K562 (cell line): ENCODE measurements around the gene ATF1. TPM values are rescaled to one million over a fixed set of nuclear protein-coding genes. Genes with fewer than 3 reads are reported as not detected.

ENCODE experiments used
- ATAC-seq: fragments of 200-7000 bp; cut with Tn5 transposase; 3 replicates; pipeline ENCODE4 v1.9.1; 2020; ENCODE audit warnings: moderate library complexity
- BruUV-seq: library from RNA; stranded (reverse); fragments of 400-500 nt; replicated peaks from 2 replicates; lab custom pipeline; 2021; lab: Mats Ljungman, UMichigan
- CTCF ChIA-PET: fragments of 300-600 bp; formaldehyde crosslinking; extraction: SDS; loops from one replicate; lab custom pipeline; 2021; ENCODE audit warnings: low intra/inter-chr PET ratio; lab: Yijun Ruan, JAX
- POLR2A ChIA-PET: fragments of 300-600, 350-650 bp; sonication (Branson Sonifier 250); formaldehyde crosslinking; extraction: SDS; loops from one replicate; lab custom pipeline; 2021; ENCODE audit warnings: antibody characterized with exemption, inconsistent platforms; lab: Yijun Ruan, JAX
- DNase-seq, 4 experiments: peaks; one replicate each; pipeline versions ENCODE4 v3.0.0 to v3.0.0-alpha.2; 2011 to 2018; ENCODE audit warnings: low spot score in 3 of 4, mixed read lengths in 3 of 4; ENCODE audit errors: extremely low read depth in 1 of 4
- FAIRE-seq: peaks from 2 replicates; lab custom pipeline; 2011; peaks lifted over from hg19 to GRCh38; lab: Jason Lieb, UNC
- H2AFZ ChIP-seq: 2 replicates; pipeline ENCODE4 v1.6.0; 2011; ENCODE audit warnings: low read depth, low read length, control low read depth, inconsistent platforms
- H3K27ac ChIP-seq: fragments of 200-600 bp; 3 replicates; pipeline ENCODE4 v1.8.0; 2011; ENCODE audit warnings: low read depth, mild to moderate bottlenecking, control low read depth, inconsistent platforms, low read length, moderate library complexity, mixed read lengths; ENCODE audit errors: extremely low read depth
- H3K27me3 ChIP-seq, 2 experiments: fragments of 300-600 bp in 1 of 2; 2 replicates in 1 of 2; 3 replicates in 1 of 2; pipeline versions ENCODE4 v1.6.0 to v1.8.0; 2011; ENCODE audit warnings: inconsistent platforms in 2 of 2, low read length in 2 of 2, mild to moderate bottlenecking in 1 of 2, mixed read lengths in 1 of 2, moderate library complexity in 1 of 2; ENCODE audit not compliant: control insufficient read depth in 2 of 2, insufficient read depth in 2 of 2
- H3K36me3 ChIP-seq: fragments of 300-600 bp; 3 replicates; pipeline ENCODE4 v1.8.0; 2011; ENCODE audit warnings: mild to moderate bottlenecking, low read length, inconsistent platforms; ENCODE audit not compliant: control insufficient read depth, insufficient read depth
- H3K4me1 ChIP-seq, 2 experiments: fragments of 200-600 bp in 1 of 2; replicated peaks in 1 of 2; 2 replicates in 1 of 2; 3 replicates in 1 of 2; pipeline versions ENCODE4 v1.5.1 to v1.8.0; 2011; ENCODE audit warnings: inconsistent platforms in 2 of 2, low read length in 2 of 2, mild to moderate bottlenecking in 1 of 2, mixed read lengths in 1 of 2, moderate library complexity in 1 of 2; ENCODE audit not compliant: control insufficient read depth in 2 of 2, insufficient read depth in 2 of 2
- H3K4me2 ChIP-seq: 2 replicates; pipeline ENCODE4 v1.6.1; 2011; ENCODE audit warnings: low read length, control low read depth, inconsistent platforms, mixed read lengths; ENCODE audit not compliant: insufficient read depth
- H3K4me3 ChIP-seq: fragments of 200-600 bp; sonication (generic), shearing (Covaris generic); 2 replicates; pipeline ENCODE4 v1.5.1; 2016; ENCODE audit warnings: control low read depth, inconsistent platforms
- H3K79me2 ChIP-seq: fragments of 200-600 bp; 3 replicates; pipeline ENCODE4 v1.8.0; 2011; ENCODE audit warnings: low read length, inconsistent platforms; ENCODE audit not compliant: control insufficient read depth, insufficient read depth
- H3K9ac ChIP-seq, 2 experiments: 2 replicates each; pipeline versions ENCODE4 v1.6.0 to v1.6.1; 2011; ENCODE audit warnings: low read depth in 2 of 2, low read length in 2 of 2, control low read depth in 1 of 2, inconsistent platforms in 1 of 2, mild to moderate bottlenecking in 1 of 2, mixed read lengths in 1 of 2; ENCODE audit not compliant: insufficient read depth in 1 of 2
- H3K9me1 ChIP-seq: one replicate; pipeline ENCODE4 v1.6.0; 2011; ENCODE audit warnings: inconsistent platforms, mild to moderate bottlenecking, low read length, moderate library complexity; ENCODE audit not compliant: control insufficient read depth, insufficient read depth
- H3K9me3 ChIP-seq: replicated peaks from 2 replicates; pipeline ENCODE4 v1.5.1; 2011; ENCODE audit warnings: low read depth, low read length, inconsistent platforms; ENCODE audit not compliant: control insufficient read depth, insufficient read depth
- H4K20me1 ChIP-seq: replicated peaks from 2 replicates; pipeline ENCODE4 v1.6.1; 2011; ENCODE audit warnings: low read length, inconsistent platforms, mixed read lengths; ENCODE audit not compliant: control insufficient read depth, insufficient read depth
- ASH1L ChIP-seq: fragments of 450-650 bp; IDR thresholded peaks from 2 replicates; pipeline ENCODE4 v1.6.1; 2018; ENCODE audit warnings: borderline replicate concordance, mild to moderate bottlenecking, low read depth; ENCODE audit not compliant: partially characterized antibody
- KDM1A ChIP-seq, 2 experiments: fragments of 450-650 bp; IDR thresholded peaks; 2 replicates each; pipeline ENCODE4 v1.6.1; 2016; ENCODE audit warnings: mild to moderate bottlenecking in 2 of 2
- LEF1 ChIP-seq: fragments of 450-650 bp; IDR thresholded peaks from 2 replicates; pipeline ENCODE4 v1.6.1; 2016; ENCODE audit warnings: mild to moderate bottlenecking
- NCOA4 ChIP-seq: fragments of 450-650 bp; IDR thresholded peaks from 2 replicates; pipeline ENCODE4 v1.6.1; 2018; ENCODE audit warnings: mild to moderate bottlenecking; ENCODE audit not compliant: partially characterized antibody
- POLR2A ChIP-seq: fragments of 450-650 bp; conservative IDR thresholded peaks from 2 replicates; pipeline ENCODE4 v1.6.1; 2016
- RBM15 ChIP-seq: fragments of 200-400 bp; formaldehyde crosslinking; IDR thresholded peaks from 2 replicates; pipeline ENCODE4 v1.6.1; 2018; ENCODE audit warnings: mild to moderate bottlenecking, low read length, moderate library complexity; ENCODE audit not compliant: insufficient read depth
- RBM25 ChIP-seq: fragments of 200-400 bp; formaldehyde crosslinking; IDR thresholded peaks from 2 replicates; pipeline ENCODE4 v1.6.1; 2018; ENCODE audit warnings: low read length, low read depth, moderate library complexity; ENCODE audit not compliant: severe bottlenecking
- ZNF146 ChIP-seq: IDR thresholded peaks from one replicate; pipeline ENCODE4 v1.6.1; 2018; ENCODE audit warnings: missing compliant biosample characterization; ENCODE audit not compliant: unreplicated experiment
- WGBS: fragments of 100-300 bp; shearing (Covaris generic); methylation state at CpG from one replicate; pipeline ENCODE4 v1.1.6; 2016; ENCODE audit warnings: low coverage, mixed read lengths; ENCODE audit not compliant: insufficient coverage; ENCODE audit errors: missing lambda C conversion rate; 5-methylcytosine and 5-hydroxymethylcytosine counted together
- in situ Hi-C: fragments of 300-500 bp; cut with MboI; formaldehyde crosslinking; loops from 4 replicates; pipeline ENCODE4 v1.15.0; 2018; ENCODE audit warnings: inconsistent platforms, mixed read lengths
- intact Hi-C: fragments of 100-400 bp; cut with micrococcal nuclease; formaldehyde crosslinking; loops from 2 replicates; pipeline ENCODE4 v1.14.2; 2022
- polyA plus RNA-seq, 8 experiments: library from polyadenylated mRNA; depleted of rRNA in 4 of 8; stranded (reverse) in 5 of 8; unstranded in 3 of 8; fragments of >200 nt; fragmentation: Nextera tagmentation in 2 of 8; fragmentation: Illumina TruSeq in 1 of 8; extraction: Ambion mirVana in 2 of 8; extraction: Trizol in 1 of 8; gene quantifications; 2 replicates each; pipeline versions ENCODE4 v1.2.1 to v1.2.3, GENCODE V29; 2011 to 2014; ENCODE audit warnings: inconsistent platforms in 1 of 8, missing spikeins in 1 of 8
- total RNA-seq, 7 experiments: library from RNA; depleted of rRNA in 6 of 7; stranded (reverse); fragments of >200 nt in 6 of 7; fragmentation: Illumina TruSeq in 2 of 7; extraction: Trizol in 2 of 7; gene quantifications; 2 replicates each; pipeline versions ENCODE4 v1.2.1 to v1.2.3, GENCODE V29; 2011 to 2021; ENCODE audit warnings: low replicate concordance in 1 of 7
- TF ChIP-seq, protein P1 (sequence below): sonication (generic); formaldehyde crosslinking; IDR thresholded peaks from 2 replicates; pipeline ENCODE4 v1.8.1; 2023; ENCODE audit warnings: mild to moderate bottlenecking, missing genetic modification reagents
- TF ChIP-seq, protein P2 (sequence below): fragments of 450-650 bp; formaldehyde crosslinking; IDR thresholded peaks from 2 replicates; pipeline ENCODE4 v1.4.0; 2020; ENCODE audit warnings: mild to moderate bottlenecking, moderate library complexity
- TF ChIP-seq, protein P3 (sequence below), 2 experiments: fragments of 450-650 bp; IDR thresholded peaks; 2 replicates each; pipeline ENCODE4 v1.6.1; 2016; ENCODE audit warnings: mild to moderate bottlenecking in 2 of 2, borderline replicate concordance in 1 of 2, low read depth in 1 of 2, moderate library complexity in 1 of 2

Gene ATF1
- total and polyA plus RNA-seq, 9 of the 15 experiments (the other 6 are each of a cell fraction or from before 2014, with no cell fraction given) = 19.8 to 83.5 (median 51.4) TPM

DNA sequence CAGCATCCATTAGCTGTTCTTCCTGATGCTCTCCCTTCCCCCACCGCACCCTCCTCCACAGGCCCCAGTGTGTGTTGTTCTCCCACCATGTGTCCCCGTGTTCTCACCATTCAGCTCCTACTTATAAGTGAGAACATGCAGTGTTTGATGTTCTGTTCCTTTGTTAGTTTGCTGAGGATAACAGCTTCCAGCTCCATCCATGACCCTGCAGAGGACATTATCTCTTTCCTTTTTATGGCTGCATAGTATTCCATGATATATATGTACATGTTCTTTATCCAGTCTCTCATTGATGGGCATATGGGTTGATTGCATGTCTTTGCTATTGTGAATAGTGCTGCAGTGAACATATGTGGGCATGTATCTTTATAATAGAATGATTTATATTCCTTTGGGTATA lies 9.0 kb downstream of the ATF1 start:
- Histone ChIP-seq H3K4me3 (no peak overlapping the region), H2AFZ (no peak overlapping the region), H3K36me3 (peaks cover 34% of the 10 kb centered on the region; the same call in 2 of the 3 replicates), H3K9me3 (no peaks in the 10 kb centered on the region), H3K9me1 (no peaks in the 10 kb centered on the region), H3K27me3 (no peaks in the 10 kb centered on the region), H4K20me1 (no peaks in the 10 kb centered on the region), H3K4me1 (peaks cover 6% of the 10 kb centered on the region in 2 experiments), H3K27ac (no peak overlapping the region), H3K9ac (no peak overlapping the region), H3K79me2 (peaks cover 96% of the 10 kb centered on the region), H3K4me2 (no peak overlapping the region)
- intact Hi-C loops (no loop called here), in situ Hi-C loops (no loop called here)
- no TSS peak for BruUV-seq
- CTCF ChIA-PET = no interaction called here
- DNase-seq (no peak), ATAC-seq (no peak), FAIRE-seq (peak; percentile 70)
- POLR2A ChIA-PET = no interaction called here
- WGBS = 94% methylated on average over 2 of the region's 2 CpGs
- TF ChIP-seq NCOA4 = no peak
- TF ChIP-seq RBM25 = peak; percentile 37
- TF ChIP-seq, protein P1, sequence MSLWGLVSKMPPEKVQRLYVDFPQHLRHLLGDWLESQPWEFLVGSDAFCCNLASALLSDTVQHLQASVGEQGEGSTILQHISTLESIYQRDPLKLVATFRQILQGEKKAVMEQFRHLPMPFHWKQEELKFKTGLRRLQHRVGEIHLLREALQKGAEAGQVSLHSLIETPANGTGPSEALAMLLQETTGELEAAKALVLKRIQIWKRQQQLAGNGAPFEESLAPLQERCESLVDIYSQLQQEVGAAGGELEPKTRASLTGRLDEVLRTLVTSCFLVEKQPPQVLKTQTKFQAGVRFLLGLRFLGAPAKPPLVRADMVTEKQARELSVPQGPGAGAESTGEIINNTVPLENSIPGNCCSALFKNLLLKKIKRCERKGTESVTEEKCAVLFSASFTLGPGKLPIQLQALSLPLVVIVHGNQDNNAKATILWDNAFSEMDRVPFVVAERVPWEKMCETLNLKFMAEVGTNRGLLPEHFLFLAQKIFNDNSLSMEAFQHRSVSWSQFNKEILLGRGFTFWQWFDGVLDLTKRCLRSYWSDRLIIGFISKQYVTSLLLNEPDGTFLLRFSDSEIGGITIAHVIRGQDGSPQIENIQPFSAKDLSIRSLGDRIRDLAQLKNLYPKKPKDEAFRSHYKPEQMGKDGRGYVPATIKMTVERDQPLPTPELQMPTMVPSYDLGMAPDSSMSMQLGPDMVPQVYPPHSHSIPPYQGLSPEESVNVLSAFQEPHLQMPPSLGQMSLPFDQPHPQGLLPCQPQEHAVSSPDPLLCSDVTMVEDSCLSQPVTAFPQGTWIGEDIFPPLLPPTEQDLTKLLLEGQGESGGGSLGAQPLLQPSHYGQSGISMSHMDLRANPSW = no peak
- no peak for TF ChIP-seq ASH1L
- TF ChIP-seq, protein P2, sequence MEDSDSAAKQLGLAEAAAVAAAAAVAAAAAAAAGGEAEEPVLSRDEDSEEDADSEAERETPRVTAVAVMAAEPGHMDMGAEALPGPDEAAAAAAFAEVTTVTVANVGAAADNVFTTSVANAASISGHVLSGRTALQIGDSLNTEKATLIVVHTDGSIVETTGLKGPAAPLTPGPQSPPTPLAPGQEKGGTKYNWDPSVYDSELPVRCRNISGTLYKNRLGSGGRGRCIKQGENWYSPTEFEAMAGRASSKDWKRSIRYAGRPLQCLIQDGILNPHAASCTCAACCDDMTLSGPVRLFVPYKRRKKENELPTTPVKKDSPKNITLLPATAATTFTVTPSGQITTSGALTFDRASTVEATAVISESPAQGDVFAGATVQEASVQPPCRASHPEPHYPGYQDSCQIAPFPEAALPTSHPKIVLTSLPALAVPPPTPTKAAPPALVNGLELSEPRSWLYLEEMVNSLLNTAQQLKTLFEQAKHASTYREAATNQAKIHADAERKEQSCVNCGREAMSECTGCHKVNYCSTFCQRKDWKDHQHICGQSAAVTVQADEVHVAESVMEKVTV = no peak
- no peak for TF ChIP-seq RBM15
- TF ChIP-seq, protein P3, sequence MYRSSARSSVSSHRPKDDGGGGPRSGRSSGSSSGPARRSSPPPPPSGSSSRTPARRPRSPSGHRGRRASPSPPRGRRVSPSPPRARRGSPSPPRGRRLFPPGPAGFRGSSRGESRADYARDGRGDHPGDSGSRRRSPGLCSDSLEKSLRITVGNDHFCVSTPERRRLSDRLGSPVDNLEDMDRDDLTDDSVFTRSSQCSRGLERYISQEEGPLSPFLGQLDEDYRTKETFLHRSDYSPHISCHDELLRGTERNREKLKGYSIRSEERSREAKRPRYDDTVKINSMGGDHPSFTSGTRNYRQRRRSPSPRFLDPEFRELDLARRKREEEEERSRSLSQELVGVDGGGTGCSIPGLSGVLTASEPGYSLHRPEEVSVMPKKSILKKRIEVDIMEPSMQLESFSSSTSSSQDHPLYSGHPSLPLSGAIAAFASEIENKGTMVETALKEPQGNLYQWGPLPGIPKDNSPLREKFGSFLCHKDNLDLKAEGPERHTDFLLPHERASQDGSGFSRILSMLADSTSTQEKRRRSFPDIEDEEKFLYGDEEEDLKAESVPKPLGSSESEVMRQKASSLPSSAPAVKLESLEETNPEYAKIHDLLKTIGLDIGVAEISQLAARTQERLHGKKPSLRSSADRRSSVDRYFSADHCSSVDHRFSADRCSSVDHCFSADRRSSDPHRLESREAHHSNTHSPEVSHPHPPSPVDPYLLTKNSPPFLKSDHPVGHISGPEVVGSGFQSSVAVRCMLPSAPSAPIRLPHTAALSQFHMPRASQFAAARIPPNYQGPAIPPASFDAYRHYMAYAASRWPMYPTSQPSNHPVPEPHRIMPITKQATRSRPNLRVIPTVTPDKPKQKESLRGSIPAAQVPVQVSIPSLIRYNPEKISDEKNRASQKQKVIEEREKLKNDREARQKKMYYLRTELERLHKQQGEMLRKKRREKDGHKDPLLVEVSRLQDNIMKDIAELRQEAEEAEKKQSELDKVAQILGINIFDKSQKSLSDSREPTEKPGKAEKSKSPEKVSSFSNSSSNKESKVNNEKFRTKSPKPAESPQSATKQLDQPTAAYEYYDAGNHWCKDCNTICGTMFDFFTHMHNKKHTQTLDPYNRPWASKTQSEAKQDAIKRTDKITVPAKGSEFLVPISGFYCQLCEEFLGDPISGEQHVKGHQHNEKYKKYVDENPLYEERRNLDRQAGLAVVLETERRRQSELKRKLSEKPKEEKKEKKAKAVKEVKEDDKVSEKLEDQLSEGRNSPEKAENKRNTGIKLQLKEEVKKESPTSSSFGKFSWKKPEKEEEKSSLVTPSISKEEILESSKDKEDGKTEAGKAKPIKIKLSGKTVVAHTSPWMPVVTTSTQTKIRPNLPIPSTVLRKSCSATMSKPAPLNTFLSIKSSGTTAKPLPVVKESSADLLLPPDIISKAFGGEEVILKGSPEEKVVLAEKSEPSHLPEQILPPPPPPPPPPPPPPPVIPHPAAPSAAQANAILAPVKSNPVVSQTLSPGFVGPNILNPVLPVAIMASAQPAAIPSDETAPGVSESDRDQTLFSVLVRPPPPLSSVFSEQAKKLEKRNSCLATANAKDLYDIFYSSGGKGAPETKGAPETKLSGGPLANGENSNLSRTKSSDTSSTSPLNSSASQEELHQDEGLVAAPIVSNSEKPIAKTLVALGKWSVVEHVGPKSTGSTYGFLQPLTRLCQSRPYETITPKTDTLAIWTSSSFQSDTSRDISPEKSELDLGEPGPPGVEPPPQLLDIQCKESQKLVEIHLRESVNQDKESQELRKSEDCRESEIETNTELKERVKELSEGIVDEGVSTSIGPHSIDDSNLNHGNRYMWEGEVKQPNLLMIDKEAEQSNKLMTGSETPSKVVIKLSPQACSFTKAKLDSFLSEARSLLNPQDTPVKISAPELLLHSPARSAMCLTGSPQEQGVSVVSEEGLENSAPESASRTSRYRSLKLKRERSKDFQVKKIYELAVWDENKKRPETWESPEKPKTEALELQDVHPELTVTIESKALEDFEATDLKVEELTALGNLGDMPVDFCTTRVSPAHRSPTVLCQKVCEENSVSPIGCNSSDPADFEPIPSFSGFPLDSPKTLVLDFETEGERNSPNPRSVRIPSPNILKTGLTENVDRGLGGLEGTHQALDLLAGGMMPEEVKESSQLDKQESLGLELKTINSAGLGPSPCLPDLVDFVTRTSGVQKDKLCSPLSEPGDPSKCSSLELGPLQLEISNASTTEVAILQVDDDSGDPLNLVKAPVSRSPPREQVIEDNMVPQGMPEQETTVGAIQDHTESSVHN (IDR thresholded peaks at IDR 0.05; ENCODE audit: borderline replicate concordance in 1 of 2, low read depth in 1 of 2) = no peak
- peak; percentile 49 for TF ChIP-seq POLR2A
- TF ChIP-seq ZNF146 (CRISPR knock-in tag) = peak; percentile 92
- peak; percentile 22 to 52; a peak in 2 of 4 replicates for TF ChIP-seq KDM1A (IDR thresholded peaks at IDR 0.05)
- no peak for TF ChIP-seq LEF1
